NCI-H1092 treated with DMSO at 0.1 percent for 48 hours (cell line): ENCODE results near the gene CLDN19.
"Not testable (repeated sequence)": the region's sequence is repeated elsewhere in the genome, so short reads cannot be mapped to it uniquely, and the experiment has no call there.

ENCODE experiments used
- DNase-seq: peaks from one replicate; lab custom pipeline; 2025; lab: John Stamatoyannopoulos, UW

Gene CLDN19

GRCh38 chr1:42737986-42738677 lies 1.9 kb downstream of the CLDN19 start:
- DNase-seq = no peak

GRCh38 chr1:42737257-42737656 lies 2.8 kb downstream of the CLDN19 start:
- peak; percentile 5 for DNase-seq

GRCh38 chr1:42736571-42737200 lies 3.4 kb downstream of the CLDN19 start:
- no peak for DNase-seq

- no peak for DNase-seq
Observed at GRCh38 chr1:42736152-42736551, 3.9 kb downstream of the CLDN19 start.

- DNase-seq = no peak
Observed at GRCh38 chr1:42735477-42736105, 4.4 kb downstream of the CLDN19 start.

- no peak for DNase-seq
Observed at GRCh38 chr1:42735056-42735455, 5.0 kb downstream of the CLDN19 start.

- DNase-seq = no peak
Observed at GRCh38 chr1:42734201-42735035, 5.6 kb downstream of the CLDN19 start.

GRCh38 chr1:42733415-42734200 lies 6.4 kb downstream of the CLDN19 start:
- DNase-seq = no peak

GRCh38 chr1:42732126-42732680 lies 7.8 kb downstream of the CLDN19 start:
- DNase-seq = no peak

- no peak for DNase-seq
Observed at GRCh38 chr1:42731585-42731984, 8.5 kb downstream of the CLDN19 start.

- DNase-seq = no peak
Observed at GRCh38 chr1:42730988-42731387, 9.0 kb downstream of the CLDN19 start.

GRCh38 chr1:42730002-42730401 lies 10.0 kb downstream of the CLDN19 start:
- no peak for DNase-seq

GRCh38 chr1:42725820-42726219 lies 14.2 kb downstream of the CLDN19 start:
- not testable (repeated sequence) for DNase-seq

- no peak for DNase-seq
Observed at GRCh38 chr1:42723511-42723910, 16.5 kb downstream of the CLDN19 start.

- not testable (repeated sequence) for DNase-seq
Observed at GRCh38 chr1:42722403-42722802, 17.6 kb downstream of the CLDN19 start.

GRCh38 chr1:42721926-42722325 lies 18.1 kb downstream of the CLDN19 start:
- no peak for DNase-seq

GRCh38 chr1:42720868-42721267 lies 19.2 kb downstream of the CLDN19 start:
- no peak for DNase-seq

GRCh38 chr1:42714441-42714840 lies 25.6 kb downstream of the CLDN19 start:
- not testable (repeated sequence) for DNase-seq

GRCh38 chr1:42713293-42713692 lies 26.7 kb downstream of the CLDN19 start:
- no peak for DNase-seq

- DNase-seq = not testable (repeated sequence)
Observed at GRCh38 chr1:42712808-42713207, 27.2 kb downstream of the CLDN19 start.

- DNase-seq = no peak
Observed at GRCh38 chr1:42703888-42704464, 36.1 kb downstream of the CLDN19 start.
